Suprapubic skin (tissue), 4 donors: ENCODE data around the gene MYBPH. TPM values are rescaled to one million over a fixed set of nuclear protein-coding genes. Genes with fewer than 3 reads are reported as not detected.
A peak's percentile ranks its signal among the peaks of the same experiment; 100 is the strongest.

Source experiments
- DNase-seq, 2 donors: peaks; one replicate each; pipeline ENCODE4 v3.0.0-alpha.2; 2019; ENCODE audit warnings: low spot score in 2 of 2
- H3K27ac ChIP-seq: fragments of 200-600 bp; sonication (generic); one replicate; pipeline ENCODE4 v1.5.1; 2019
- H3K27me3 ChIP-seq: fragments of 200-600 bp; sonication (generic); one replicate; pipeline ENCODE4 v1.5.1; 2019
- H3K36me3 ChIP-seq: fragments of 200-600 bp; sonication (generic); one replicate; pipeline ENCODE4 v1.5.1; 2019
- H3K4me1 ChIP-seq: fragments of 200-600 bp; sonication (generic); one replicate; pipeline ENCODE4 v1.5.1; 2019
- H3K4me3 ChIP-seq: fragments of 200-600 bp; sonication (generic); one replicate; pipeline ENCODE4 v1.5.1; 2019; ENCODE audit warnings: mild to moderate bottlenecking
- H3K9me3 ChIP-seq: fragments of 200-600 bp; sonication (generic); one replicate; pipeline ENCODE4 v1.5.1; 2019
- CTCF ChIP-seq, 2 donors: fragments of 200-600 bp in 1 of 2; fragments of 450-650 bp in 1 of 2; sonication (generic) in 1 of 2; IDR thresholded peaks; one replicate each; pipeline ENCODE4 v1.5.1; 2016 to 2019; ENCODE audit warnings: antibody characterized with exemption in 2 of 2, mild to moderate bottlenecking in 1 of 2, moderate library complexity in 1 of 2
- EP300 ChIP-seq: sonication (generic); formaldehyde crosslinking; IDR thresholded peaks from one replicate; pipeline ENCODE4 v1.6.1; 2017; ENCODE audit warnings: antibody characterized with exemption
- POLR2A ChIP-seq, 2 donors: fragments of 450-650 bp; IDR thresholded peaks; one replicate each; pipeline ENCODE4 v1.6.1; 2017; ENCODE audit warnings: antibody characterized with exemption in 2 of 2, mild to moderate bottlenecking in 2 of 2, moderate library complexity in 2 of 2
- POLR2AphosphoS5 ChIP-seq, 3 donors: sonication (generic); formaldehyde crosslinking; IDR thresholded peaks; one replicate each; pipeline ENCODE4 v1.6.1; 2017; ENCODE audit warnings: antibody characterized with exemption in 3 of 3
- WGBS: methylation state at CpG from one replicate; pipeline ENCODE4 v1.1.5; 2018; 5-methylcytosine and 5-hydroxymethylcytosine counted together
- total RNA-seq, 4 donors: library from RNA; depleted of rRNA; stranded (reverse); fragments of >200 nt; gene quantifications; one replicate each; pipeline ENCODE4 v1.1.0, GENCODE V29; 2016

Gene MYBPH
- total RNA-seq, 4 donors from 2014 or later: 0.26 TPM; not detected in 3

- 93% methylated on average over 6 of the region's 6 CpGs for WGBS
- no peak overlapping the region for H3K27ac ChIP-seq
- TF ChIP-seq EP300 (no peak), CTCF (IDR thresholded peaks at IDR 0.05) (no peak), POLR2A (IDR thresholded peaks at IDR 0.05) (no peak), POLR2AphosphoS5 (IDR thresholded peaks at IDR 0.05) (no peak)
- H3K9me3 ChIP-seq: no peaks in the 10 kb centered on the region
- H3K27me3 ChIP-seq: peaks cover 12% of the 10 kb centered on the region
- DNase-seq: peak in 1 of 2 donors; percentile 63
- no peaks in the 10 kb centered on the region for H3K36me3 ChIP-seq
- no peaks in the 10 kb centered on the region for H3K4me1 ChIP-seq
- H3K4me3 ChIP-seq: no peak overlapping the region
These were observed 37.5 kb upstream of the MYBPH start for GRCh38 chr1:203213126-203213525.

GRCh38 chr1:203211812-203212211 is 36.2 kb upstream of the MYBPH start:
- WGBS: 84% methylated on average over 3 of the region's 3 CpGs

GRCh38 chr1:203210988-203211387 is 35.4 kb upstream of the MYBPH start:
- no peaks in the 10 kb centered on the region for H3K9me3 ChIP-seq
- no peak overlapping the region for H3K4me3 ChIP-seq
- no peaks in the 10 kb centered on the region for H3K4me1 ChIP-seq
- no peaks in the 10 kb centered on the region for H3K27me3 ChIP-seq
- TF ChIP-seq POLR2A (IDR thresholded peaks at IDR 0.05) (no peak), CTCF (IDR thresholded peaks at IDR 0.05) (no peak), POLR2AphosphoS5 (IDR thresholded peaks at IDR 0.05) (no peak), EP300 (no peak)
- DNase-seq: peak in 1 of 2 donors; percentile 1
- no peak overlapping the region for H3K27ac ChIP-seq
- no peaks in the 10 kb centered on the region for H3K36me3 ChIP-seq

More at GRCh38 chr1:203211812-203212211, 36.2 kb upstream of the MYBPH start:
- DNase-seq: peak in 1 of 2 donors; percentile 3
- no peaks in the 10 kb centered on the region for H3K9me3 ChIP-seq
- TF ChIP-seq POLR2A (IDR thresholded peaks at IDR 0.05): no peak
- TF ChIP-seq POLR2AphosphoS5 (IDR thresholded peaks at IDR 0.05): no peak
- no peak for TF ChIP-seq EP300
- TF ChIP-seq CTCF (IDR thresholded peaks at IDR 0.05): no peak
- H3K27ac ChIP-seq: no peak overlapping the region
- H3K36me3 ChIP-seq: no peaks in the 10 kb centered on the region
- H3K27me3 ChIP-seq: peaks cover 1% of the 10 kb centered on the region
- no peak overlapping the region for H3K4me3 ChIP-seq
- H3K4me1 ChIP-seq: no peaks in the 10 kb centered on the region

GRCh38 chr1:203210350-203210749 is 34.7 kb upstream of the MYBPH start:
- H3K27ac ChIP-seq: no peak overlapping the region
- no peaks in the 10 kb centered on the region for H3K36me3 ChIP-seq
- no peaks in the 10 kb centered on the region for H3K4me1 ChIP-seq
- H3K9me3 ChIP-seq: no peaks in the 10 kb centered on the region
- no peak overlapping the region for H3K4me3 ChIP-seq
- TF ChIP-seq POLR2A (IDR thresholded peaks at IDR 0.05) (no peak), EP300 (no peak), POLR2AphosphoS5 (IDR thresholded peaks at IDR 0.05) (no peak), CTCF (IDR thresholded peaks at IDR 0.05) (no peak)
- DNase-seq: no peak
- H3K27me3 ChIP-seq: no peaks in the 10 kb centered on the region

- DNase-seq: no peak
- TF ChIP-seq POLR2A (IDR thresholded peaks at IDR 0.05) (no peak), EP300 (no peak), POLR2AphosphoS5 (IDR thresholded peaks at IDR 0.05) (no peak), CTCF (IDR thresholded peaks at IDR 0.05) (no peak)
- H3K4me3 ChIP-seq: no peak overlapping the region
- no peaks in the 10 kb centered on the region for H3K27me3 ChIP-seq
- WGBS: 81% methylated on average over 1 of the region's 1 CpG
- H3K4me1 ChIP-seq: no peaks in the 10 kb centered on the region
- no peaks in the 10 kb centered on the region for H3K9me3 ChIP-seq
- H3K27ac ChIP-seq: no peak overlapping the region
- no peaks in the 10 kb centered on the region for H3K36me3 ChIP-seq
These were observed 32.6 kb upstream of the MYBPH start for GRCh38 chr1:203208181-203208580.
